CD4-positive, CD25-positive, alpha-beta regulatory T cell (primary cell): ENCODE data around the gene CAD. TPM values are rescaled to one million over a fixed set of nuclear protein-coding genes. Genes with fewer than 3 reads are reported as not detected.
A peak's percentile ranks its signal among the peaks of the same experiment; 100 is the strongest.

ENCODE experiments used
- ATAC-seq, 2 donors: fragments of 150-1000 bp; cut with Tn5 transposase; one replicate each; pipeline ENCODE4 v1.10.0; 2021; ENCODE audit warnings: low read depth in 2 of 2, moderate number of reproducible peaks in 2 of 2, moderate library complexity in 1 of 2
- DNase-seq, 3 donors: peaks; one replicate each; pipeline versions ENCODE4 v3.0.0 to v3.0.0-alpha.2; 2012 to 2022; ENCODE audit warnings: mixed read lengths in 1 of 3
- H3K27ac ChIP-seq: one replicate; pipeline ENCODE4 v1.7.0; 2013; ENCODE audit warnings: mild to moderate bottlenecking, low read length; ENCODE audit not compliant: insufficient read depth, poor library complexity, severe bottlenecking
- H3K27me3 ChIP-seq: one replicate; pipeline ENCODE4 v1.7.0; 2013; ENCODE audit warnings: low read length; ENCODE audit not compliant: control insufficient read depth, insufficient read depth
- H3K36me3 ChIP-seq: one replicate; pipeline ENCODE4 v1.7.0; 2013; ENCODE audit warnings: mild to moderate bottlenecking, low read length, moderate library complexity; ENCODE audit not compliant: control insufficient read depth, insufficient read depth
- H3K4me1 ChIP-seq: 2 replicates; pipeline ENCODE4 v1.7.0; 2013; ENCODE audit warnings: mild to moderate bottlenecking, low read length; ENCODE audit not compliant: insufficient read depth, control insufficient read depth, poor library complexity, severe bottlenecking
- H3K4me3 ChIP-seq: one replicate; pipeline ENCODE4 v1.7.0; 2013; ENCODE audit warnings: low read depth, mild to moderate bottlenecking, low read length, moderate library complexity
- H3K9me3 ChIP-seq, 2 experiments: 1 replicate in 1 of 2; 2 replicates in 1 of 2; pipeline ENCODE4 v1.7.0; 2013; ENCODE audit warnings: low read length in 2 of 2, mild to moderate bottlenecking in 1 of 2, moderate library complexity in 1 of 2; ENCODE audit not compliant: control insufficient read depth in 2 of 2
- H3K27ac Mint-ChIP-seq, 3 donors: one replicate each; pipeline ENCODE4 v1.8.0; 2020 to 2022; ENCODE audit warnings: mild to moderate bottlenecking in 3 of 3, mixed read lengths in 3 of 3, moderate library complexity in 2 of 3
- H3K27me3 Mint-ChIP-seq: one replicate; pipeline ENCODE4 v1.8.0; 2022; ENCODE audit warnings: mild to moderate bottlenecking, mixed read lengths
- H3K36me3 Mint-ChIP-seq: one replicate; pipeline ENCODE4 v1.8.0; 2020; ENCODE audit warnings: mixed read lengths
- H3K4me1 Mint-ChIP-seq, 4 donors: one replicate each; pipeline ENCODE4 v1.8.0; 2020 to 2022; ENCODE audit warnings: mixed read lengths in 4 of 4, mild to moderate bottlenecking in 1 of 4
- H3K4me3 Mint-ChIP-seq, 4 donors: one replicate each; pipeline ENCODE4 v1.8.0; 2020 to 2022; ENCODE audit warnings: mild to moderate bottlenecking in 4 of 4, mixed read lengths in 4 of 4, moderate library complexity in 3 of 4
- H3K9me3 Mint-ChIP-seq, 7 donors: one replicate each; pipeline ENCODE4 v1.8.0; 2020 to 2022; ENCODE audit warnings: mixed read lengths in 7 of 7, mild to moderate bottlenecking in 3 of 7, moderate library complexity in 2 of 7
- polyA plus RNA-seq, 4 donors: library from polyadenylated mRNA; unstranded; fragments of 300-500 nt; fragmentation: Illumina TruSeq; gene quantifications; one replicate each; pipeline ENCODE4 v1.2.3, GENCODE V29; 2021
- total RNA-seq: library from RNA; stranded (reverse); gene quantifications from one replicate; pipeline ENCODE4 v1.2.3, GENCODE V29; 2022

The CAD gene
- total and polyA plus RNA-seq, 5 donors from 2014 or later, result 12.2 to 27.4 (median 14.1) TPM

DNA sequence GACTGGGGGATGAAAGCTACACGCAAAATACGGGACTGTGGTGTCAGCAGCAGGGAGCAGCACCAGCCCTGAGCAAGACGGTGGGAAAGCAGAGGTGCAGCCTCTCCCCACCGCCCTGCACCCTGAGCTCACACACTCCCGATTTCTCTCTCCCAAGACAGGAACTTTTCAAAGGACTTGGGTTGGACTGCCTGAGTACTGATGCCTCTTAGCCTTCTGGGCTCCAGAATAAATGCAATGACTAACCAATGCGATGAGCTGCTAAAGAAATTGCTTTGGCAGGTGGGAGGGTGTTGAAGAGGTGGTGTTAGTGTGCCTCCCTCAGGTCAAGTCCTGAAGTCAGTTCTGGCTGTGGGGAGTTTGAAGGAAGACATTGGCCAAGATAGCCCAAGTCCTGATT lies 74.7 kb downstream of the CAD start:
- H3K27ac Mint-ChIP-seq, result peak overlapping the region in 1 of 3 donors; percentile 38
- no peak for DNase-seq
- Histone ChIP-seq H3K4me1 (no peaks in the 10 kb centered on the region), H3K9me3 (no peaks in the 10 kb centered on the region), H3K27me3 (peaks cover 12% of the 10 kb centered on the region), H3K27ac (no peak overlapping the region), H3K4me3 (no peak overlapping the region), H3K36me3 (no peaks in the 10 kb centered on the region)
- no peaks in the 10 kb centered on the region for H3K4me1 Mint-ChIP-seq
- peaks cover 37% of the 10 kb centered on the region for H3K27me3 Mint-ChIP-seq
- H3K9me3 Mint-ChIP-seq, result peaks cover 0 to 1% (median 0%) of the 10 kb centered on the region in 7 donors
- H3K36me3 Mint-ChIP-seq, result no peaks in the 10 kb centered on the region
- no peak for ATAC-seq
- H3K4me3 Mint-ChIP-seq, result no peak overlapping the region

Other genes starting within 250 kb of the CAD start
- gene MAPRE3, start 246.7 kb upstream of the CAD start, total RNA-seq, result 1.7 TPM
- under 1 TPM; 0.38 to 0.92 (median 0.63) TPM for gene MAPRE3, start 246.7 kb upstream of the CAD start, polyA plus RNA-seq
- 43.3 TPM for gene TMEM214, start 184.4 kb upstream of the CAD start, total RNA-seq
- 10 to 100 TPM; 17.6 to 21.9 (median 20.3) TPM for gene TMEM214, start 184.4 kb upstream of the CAD start, polyA plus RNA-seq
- gene AGBL5, start 165.7 kb upstream of the CAD start, total RNA-seq, result 9.5 TPM
- gene AGBL5, start 165.7 kb upstream of the CAD start, polyA plus RNA-seq, result 10 to 100 TPM in 1 of 4 donors, 1 to 10 TPM in 3; 8.9 to 11.3 (median 9.2) TPM
- 279 TPM for gene OST4, start 145.7 kb upstream of the CAD start, total RNA-seq
- 1,000 to 10,000 TPM in 1 of 4 donors, 100 to 1,000 TPM in 3; 827 to 1,033 (median 916) TPM for gene OST4, start 145.7 kb upstream of the CAD start, polyA plus RNA-seq
- gene EMILIN1, start 138.8 kb upstream of the CAD start, total RNA-seq, result 0.22 TPM
- gene EMILIN1, start 138.8 kb upstream of the CAD start, polyA plus RNA-seq, result 1 to 10 TPM in 2 of 4 donors, under 1 TPM in 2; 0.33 to 1.5 (median 0.94) TPM
- gene KHK, start 130.6 kb upstream of the CAD start, total RNA-seq, result 5.3 TPM
- gene KHK, start 130.6 kb upstream of the CAD start, polyA plus RNA-seq, result 1 to 10 TPM; 3.4 to 6.6 (median 6.0) TPM
- not detected for gene CGREF1, start 98.2 kb upstream of the CAD start, total RNA-seq
- gene CGREF1, start 98.2 kb upstream of the CAD start, polyA plus RNA-seq, result under 1 TPM in 1 of 4 donors, not detected in 3; 0.20 TPM
- gene ABHD1, start 93.6 kb upstream of the CAD start, total RNA-seq, result 0.89 TPM
- gene ABHD1, start 93.6 kb upstream of the CAD start, polyA plus RNA-seq, result 1 to 10 TPM in 2 of 4 donors, under 1 TPM in 2; 0.21 to 1.7 (median 0.98) TPM
- gene PREB, start 82.7 kb upstream of the CAD start, total RNA-seq, result 22.3 TPM
- gene PREB, start 82.7 kb upstream of the CAD start, polyA plus RNA-seq, result 10 to 100 TPM; 60.3 to 90.7 (median 71.1) TPM
- not detected for gene PRR30, start 78.0 kb upstream of the CAD start, total RNA-seq
- not detected for gene PRR30, start 78.0 kb upstream of the CAD start, polyA plus RNA-seq
- not detected for gene TCF23, start 68.4 kb upstream of the CAD start, total RNA-seq
- not detected for gene TCF23, start 68.4 kb upstream of the CAD start, polyA plus RNA-seq
- 77.3 TPM for gene ATRAID, start 5.3 kb upstream of the CAD start, total RNA-seq
- gene ATRAID, start 5.3 kb upstream of the CAD start, polyA plus RNA-seq, result 100 to 1,000 TPM; 338 to 375 (median 359) TPM
- gene SLC5A6, start 5.1 kb upstream of the CAD start, total RNA-seq, result 154 TPM
- 10 to 100 TPM; 15.5 to 18.5 (median 17.0) TPM for gene SLC5A6, start 5.1 kb upstream of the CAD start, polyA plus RNA-seq
- gene SLC30A3, start 45.7 kb downstream of the CAD start, total RNA-seq, result 0.10 TPM
- under 1 TPM in 1 of 4 donors, not detected in 3; 0.05 TPM for gene SLC30A3, start 45.7 kb downstream of the CAD start, polyA plus RNA-seq
- gene DNAJC5G, start 58.1 kb downstream of the CAD start, total RNA-seq, result not detected
- not detected for gene DNAJC5G, start 58.1 kb downstream of the CAD start, polyA plus RNA-seq
- gene TRIM54, start 65.1 kb downstream of the CAD start, total RNA-seq, result not detected
- gene TRIM54, start 65.1 kb downstream of the CAD start, polyA plus RNA-seq, result under 1 TPM in 1 of 4 donors, not detected in 3; 0.10 TPM
- 2.2 TPM for gene UCN, start 91.1 kb downstream of the CAD start, total RNA-seq
- under 1 TPM in 3 of 4 donors, not detected in 1; 0.24 to 0.79 (median 0.32) TPM for gene UCN, start 91.1 kb downstream of the CAD start, polyA plus RNA-seq
- 56.7 TPM for gene MPV17, start 105.7 kb downstream of the CAD start, total RNA-seq
- 100 to 1,000 TPM; 124 to 166 (median 133) TPM for gene MPV17, start 105.7 kb downstream of the CAD start, polyA plus RNA-seq
- 52.8 TPM for gene GTF3C2, start 139.4 kb downstream of the CAD start, total RNA-seq
- gene GTF3C2, start 139.4 kb downstream of the CAD start, polyA plus RNA-seq, result 10 to 100 TPM; 27.5 to 45.8 (median 35.3) TPM
- 33.2 TPM for gene EIF2B4, start 153.0 kb downstream of the CAD start, total RNA-seq
- 10 to 100 TPM; 27.3 to 38.8 (median 34.5) TPM for gene EIF2B4, start 153.0 kb downstream of the CAD start, polyA plus RNA-seq
- 85.5 TPM for gene SNX17, start 153.2 kb downstream of the CAD start, total RNA-seq
- gene SNX17, start 153.2 kb downstream of the CAD start, polyA plus RNA-seq, result 100 to 1,000 TPM; 224 to 262 (median 243) TPM
- gene ZNF513, start 163.4 kb downstream of the CAD start, total RNA-seq, result 20.9 TPM
- gene ZNF513, start 163.4 kb downstream of the CAD start, polyA plus RNA-seq, result 1 to 10 TPM; 1.4 to 4.9 (median 3.5) TPM
- gene PPM1G, start 192.2 kb downstream of the CAD start, total RNA-seq, result 73.7 TPM
- gene PPM1G, start 192.2 kb downstream of the CAD start, polyA plus RNA-seq, result 100 to 1,000 TPM; 116 to 144 (median 118) TPM
- 182 TPM for gene NRBP1, start 211.3 kb downstream of the CAD start, total RNA-seq
- 100 to 1,000 TPM in 3 of 4 donors, 10 to 100 TPM in 1; 87.1 to 122 (median 109) TPM for gene NRBP1, start 211.3 kb downstream of the CAD start, polyA plus RNA-seq
- 10.0 TPM for gene KRTCAP3, start 225.0 kb downstream of the CAD start, total RNA-seq
- 1 to 10 TPM; 2.0 to 7.7 (median 2.3) TPM for gene KRTCAP3, start 225.0 kb downstream of the CAD start, polyA plus RNA-seq